GM04504 (cell line): ENCODE measurements around the gene CHN2.
"Not testable (repeated sequence)": the region's sequence is repeated elsewhere in the genome, so short reads cannot be mapped to it uniquely, and the experiment has no call there.

ENCODE experiments used
- DNase-seq: peaks from one replicate; pipeline ENCODE4 v3.0.0-alpha.2; 2012; ENCODE audit warnings: low read depth

Gene CHN2

GRCh38 chr7:29256693-29257002, 62.1 kb downstream of the CHN2 start:
- no peak for DNase-seq

DNA sequence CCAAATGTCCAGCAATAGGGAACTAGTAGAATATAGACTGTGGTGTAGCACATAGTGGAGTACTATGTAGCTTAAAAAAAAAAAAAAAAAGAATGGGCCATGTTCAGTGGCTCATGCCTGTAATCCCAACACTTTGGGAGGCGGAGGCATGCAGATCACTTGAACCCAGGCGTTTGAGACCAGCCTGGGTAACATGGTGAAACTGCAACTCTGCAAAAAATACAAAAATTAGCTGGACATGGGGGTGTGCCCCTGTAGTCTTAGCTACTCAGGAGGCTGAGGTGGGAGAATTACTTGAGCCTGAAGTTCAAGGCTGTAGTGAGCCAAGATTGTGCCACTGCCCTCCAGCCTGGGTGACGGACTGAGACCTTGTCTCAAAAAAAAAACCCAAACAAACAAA, 64.4 kb downstream of the CHN2 start:
- no peak for DNase-seq

GRCh38 chr7:29262191-29262917, 67.8 kb downstream of the CHN2 start:
- DNase-seq = no peak

DNA sequence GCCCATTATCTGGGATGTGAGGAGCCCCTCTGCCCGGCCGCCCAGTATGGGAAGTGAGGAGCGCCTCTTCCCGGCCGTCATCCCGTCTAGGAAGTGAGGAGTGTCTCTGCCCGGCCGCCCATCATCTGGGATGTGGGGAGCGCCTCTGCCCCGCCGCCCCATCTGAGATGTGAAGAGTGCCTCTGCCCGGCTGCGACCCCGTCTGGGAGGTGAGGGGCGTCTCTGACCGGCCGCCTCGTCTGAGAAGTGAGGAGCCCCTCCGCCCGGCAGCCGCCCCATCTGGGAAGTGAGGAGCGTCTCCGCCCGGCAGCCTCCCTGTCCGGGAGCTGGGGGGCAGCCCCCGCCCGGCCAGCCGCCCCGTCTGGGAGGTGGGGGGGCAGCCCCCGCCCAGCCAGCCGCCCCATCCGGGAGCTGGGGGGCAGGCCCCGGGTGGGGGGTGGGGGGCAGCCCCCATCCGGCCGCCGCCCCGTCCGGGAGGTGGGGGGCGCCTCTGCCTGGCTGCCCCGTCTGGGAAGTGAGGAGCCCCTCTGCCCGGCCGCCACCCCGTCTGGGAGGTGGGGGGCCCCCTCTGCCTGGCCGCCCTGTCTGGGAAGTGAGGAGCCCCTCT, 69.1 kb downstream of the CHN2 start:
- not testable (repeated sequence) for DNase-seq

DNA sequence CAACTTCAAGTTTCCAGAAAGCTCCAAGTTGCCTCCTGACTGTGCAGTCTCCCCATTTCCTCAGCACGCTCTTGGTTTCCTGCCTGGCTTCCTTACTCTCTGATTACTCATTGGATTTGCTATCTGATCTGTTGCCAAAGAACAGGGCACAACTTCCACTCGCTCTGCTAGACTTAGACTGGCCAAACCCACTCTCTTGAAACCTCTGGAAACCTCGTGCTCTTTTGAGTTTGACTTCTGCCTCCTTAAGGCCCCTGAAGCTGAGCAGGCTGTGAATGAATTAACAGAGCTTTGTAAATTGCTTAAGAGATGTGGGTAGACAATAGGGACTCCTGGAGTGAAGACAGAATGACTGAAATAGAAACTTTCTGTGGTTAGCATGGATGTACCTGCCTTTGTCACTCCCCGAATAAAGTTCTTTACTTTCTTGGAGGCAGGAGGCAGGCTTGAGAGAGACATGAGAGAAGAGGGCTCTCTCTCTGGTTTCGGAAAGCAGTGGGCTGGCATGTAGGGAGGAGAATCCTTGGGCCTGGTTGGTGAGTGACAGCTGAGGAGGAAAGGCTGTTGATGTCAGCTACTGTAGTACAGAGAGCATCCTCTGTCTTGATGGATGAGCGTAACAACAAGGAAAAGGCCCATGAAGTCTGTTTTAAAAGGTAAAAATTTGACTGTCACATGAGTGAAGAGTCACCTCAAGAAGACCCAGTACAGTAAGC, 70.8 kb downstream of the CHN2 start:
- DNase-seq = no peak

- DNase-seq = no peak
These were observed 75.4 kb downstream of the CHN2 start for GRCh38 chr7:29269935-29270334.

DNA sequence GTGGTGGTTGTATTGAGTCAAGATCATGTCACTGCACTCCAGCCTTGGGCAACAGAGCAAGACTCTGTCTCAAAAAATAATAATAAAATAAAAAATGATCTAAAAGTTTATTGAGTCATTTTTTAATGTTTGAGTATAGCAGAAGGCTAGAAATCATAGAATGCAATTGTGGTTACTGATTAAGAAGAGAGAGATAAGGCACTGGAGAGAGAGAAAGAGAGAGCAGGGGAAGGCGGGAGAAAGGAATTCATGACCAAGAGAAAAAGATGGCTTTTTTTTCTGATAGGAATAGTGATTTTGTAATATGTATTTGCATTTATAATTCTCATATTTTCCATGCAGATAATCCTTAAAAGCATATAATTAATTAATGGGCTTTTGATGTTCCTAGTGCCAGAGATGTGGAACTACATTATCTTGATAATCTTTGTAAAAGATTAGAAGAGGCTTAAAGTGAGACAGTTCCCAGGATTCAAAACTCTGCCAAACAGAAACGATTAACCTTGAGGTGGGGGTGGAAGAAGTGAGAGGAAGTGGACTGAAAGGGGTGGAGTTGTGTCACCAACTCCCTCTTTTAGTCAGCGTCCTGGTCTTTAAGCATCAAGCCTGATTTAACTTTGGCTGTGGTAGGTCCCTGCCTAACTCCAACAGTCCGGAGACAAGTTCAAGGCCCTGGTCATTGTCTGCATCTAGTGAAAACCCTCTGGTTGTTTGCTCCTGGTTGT, 76.2 kb downstream of the CHN2 start:
- DNase-seq = no peak

DNA sequence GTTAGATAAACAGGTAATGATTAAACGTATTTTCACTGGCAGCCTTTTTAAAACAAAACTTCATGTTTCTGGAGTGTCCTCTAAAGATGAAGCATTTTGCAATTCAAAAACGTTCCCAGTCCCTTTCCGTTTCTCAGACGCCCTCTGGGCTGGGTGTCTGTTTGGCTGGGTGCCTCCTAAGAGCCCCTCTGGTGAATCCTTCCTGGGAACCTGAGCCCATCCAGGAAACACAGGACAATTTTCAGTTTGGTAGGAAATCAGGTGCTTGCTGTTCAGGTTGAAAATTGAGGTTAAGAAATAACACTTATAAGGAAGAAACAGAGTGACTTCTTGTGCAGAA, 76.7 kb downstream of the CHN2 start:
- DNase-seq = no peak

DNA sequence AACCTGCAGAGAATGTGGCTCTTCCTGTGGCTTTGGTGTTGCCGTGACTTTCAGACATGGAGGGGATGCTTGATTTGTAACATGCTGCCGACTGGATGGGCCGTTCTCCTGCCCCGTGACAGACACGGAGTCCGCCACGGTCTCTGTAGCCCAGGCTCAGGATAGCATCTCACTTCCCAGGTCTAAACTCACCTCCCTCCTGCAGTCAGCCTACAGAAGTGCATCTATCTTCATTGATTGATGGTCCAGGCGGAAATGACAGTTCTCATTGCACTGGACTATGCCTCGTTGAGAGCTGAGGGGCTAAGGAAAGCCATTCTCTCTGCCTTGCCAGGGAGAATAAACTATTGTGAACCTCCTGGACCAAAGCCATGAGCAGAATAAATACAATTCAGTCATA, 77.5 kb downstream of the CHN2 start:
- no peak for DNase-seq

- DNase-seq = no peak
These were observed 79.8 kb downstream of the CHN2 start for GRCh38 chr7:29274146-29275017.

- no peak for DNase-seq
These were observed 80.4 kb downstream of the CHN2 start for GRCh38 chr7:29275018-29275318.

GRCh38 chr7:29275493-29275892, 80.9 kb downstream of the CHN2 start:
- DNase-seq = no peak

DNA sequence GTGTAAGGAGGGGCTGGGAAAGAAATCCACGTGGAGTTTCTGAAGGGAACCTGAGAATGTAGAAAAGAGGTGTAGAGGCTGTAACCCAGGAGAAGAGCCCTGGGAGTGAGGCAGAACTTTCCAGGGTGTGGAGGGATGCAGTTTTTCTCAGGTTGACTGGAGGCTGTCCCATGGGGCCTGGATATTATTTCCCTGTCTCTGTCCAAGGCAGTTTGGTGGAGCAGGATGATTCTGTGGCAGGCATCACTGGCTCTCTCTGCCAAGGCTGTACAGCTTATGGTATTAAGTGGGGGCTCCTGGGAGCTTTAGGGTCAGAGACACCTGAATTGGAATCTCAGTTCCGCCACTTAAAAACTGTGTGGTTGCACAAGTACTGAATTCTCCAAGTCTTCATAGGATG, 81.6 kb downstream of the CHN2 start:
- DNase-seq = no peak

- no peak for DNase-seq
These were observed 82.2 kb downstream of the CHN2 start for GRCh38 chr7:29276806-29277205.

GRCh38 chr7:29277436-29278215, 83.1 kb downstream of the CHN2 start:
- DNase-seq = no peak

- no peak for DNase-seq
These were observed 83.9 kb downstream of the CHN2 start for GRCh38 chr7:29278337-29279069.

DNA sequence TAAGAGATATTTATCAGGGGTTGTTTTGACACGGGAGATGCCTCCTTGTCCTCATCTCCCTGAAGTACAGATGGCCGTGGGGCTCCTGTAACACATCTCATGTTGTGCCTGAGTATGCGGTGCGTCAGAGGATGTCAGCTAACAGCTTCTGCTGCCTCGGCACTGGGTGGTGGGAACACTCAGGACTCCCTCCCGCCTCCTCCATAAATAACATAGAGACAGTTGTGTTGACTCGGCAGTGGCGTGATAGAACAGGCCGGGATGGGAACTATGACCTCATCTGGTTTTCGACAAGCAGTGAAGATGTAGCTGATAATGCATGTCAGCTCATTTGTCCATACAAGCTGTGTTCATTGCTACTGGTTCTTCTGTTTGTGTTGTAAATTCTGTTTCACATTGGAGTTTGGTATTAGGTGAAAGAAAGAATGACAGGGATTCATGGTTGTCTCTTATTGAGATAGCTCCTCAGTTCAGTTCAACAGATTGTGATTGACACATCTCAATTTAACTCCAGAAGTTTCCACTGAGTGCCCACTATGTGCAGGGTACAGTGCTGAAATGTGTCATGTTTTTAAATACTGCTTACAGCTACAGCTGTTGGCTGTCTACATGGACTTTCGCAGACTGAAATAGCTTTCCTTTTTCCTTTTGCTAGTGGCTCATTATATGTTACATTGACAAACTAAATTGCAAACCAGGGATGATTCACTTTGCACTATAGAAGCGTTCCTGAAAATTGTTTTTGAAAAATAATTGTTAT, 87.4 kb downstream of the CHN2 start:
- DNase-seq = peak; percentile 17

DNA sequence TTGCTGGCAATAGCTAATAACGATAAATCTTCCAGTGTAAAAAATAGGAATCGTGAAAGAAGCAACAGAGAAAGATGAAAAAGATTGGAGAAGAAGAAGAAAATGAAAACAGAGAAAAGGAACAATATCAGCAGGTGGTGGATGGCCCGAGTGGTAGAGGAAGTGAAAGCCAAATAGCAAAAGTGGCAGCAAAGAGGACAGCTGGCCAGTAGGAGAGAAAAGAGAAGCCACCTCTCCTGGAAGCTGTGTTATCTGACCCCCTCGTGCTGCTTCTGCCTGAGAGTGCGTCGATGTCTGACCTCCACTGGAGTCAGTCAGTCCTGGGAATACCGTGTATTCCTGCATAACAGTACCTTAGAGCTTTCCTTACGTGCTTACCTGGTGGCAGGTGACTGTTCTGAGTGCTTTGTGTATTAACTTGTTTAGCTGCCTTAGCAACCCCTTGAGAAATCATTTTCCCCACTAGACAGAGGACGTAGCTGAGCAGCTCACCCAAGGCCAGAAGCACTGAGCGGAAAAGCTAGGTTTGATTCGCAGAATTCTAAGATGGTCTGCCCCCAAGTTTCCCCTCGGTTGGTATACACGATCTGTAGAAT, 88.3 kb downstream of the CHN2 start:
- DNase-seq = no peak

GRCh38 chr7:29284696-29285443, 90.3 kb downstream of the CHN2 start:
- no peak for DNase-seq
